8988T (cell line): ENCODE data around the gene TNS1.

Experiments used
- DNase-seq: peaks from one replicate; pipeline ENCODE4 v3.0.0; 2011

TNS1 gene

DNA sequence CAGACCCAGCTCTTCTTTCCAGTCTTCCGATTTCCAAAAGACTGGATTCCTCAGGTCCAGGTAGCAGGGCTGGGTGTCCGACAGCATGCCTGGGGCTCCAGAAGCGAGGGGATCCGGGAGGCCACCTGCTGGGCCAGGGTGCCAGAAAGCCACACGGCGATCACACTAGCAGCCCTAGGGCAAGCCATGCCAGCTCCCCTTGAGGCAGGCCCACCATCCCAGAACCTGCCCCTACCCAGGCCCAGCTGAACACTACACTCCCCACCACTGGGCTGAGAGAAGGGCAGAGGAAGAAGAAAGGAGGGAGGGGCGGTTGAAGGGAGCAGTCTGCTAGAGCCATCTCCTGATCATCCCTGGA, 163.1 kb downstream of the TNS1 start:
- no peak for DNase-seq

DNA sequence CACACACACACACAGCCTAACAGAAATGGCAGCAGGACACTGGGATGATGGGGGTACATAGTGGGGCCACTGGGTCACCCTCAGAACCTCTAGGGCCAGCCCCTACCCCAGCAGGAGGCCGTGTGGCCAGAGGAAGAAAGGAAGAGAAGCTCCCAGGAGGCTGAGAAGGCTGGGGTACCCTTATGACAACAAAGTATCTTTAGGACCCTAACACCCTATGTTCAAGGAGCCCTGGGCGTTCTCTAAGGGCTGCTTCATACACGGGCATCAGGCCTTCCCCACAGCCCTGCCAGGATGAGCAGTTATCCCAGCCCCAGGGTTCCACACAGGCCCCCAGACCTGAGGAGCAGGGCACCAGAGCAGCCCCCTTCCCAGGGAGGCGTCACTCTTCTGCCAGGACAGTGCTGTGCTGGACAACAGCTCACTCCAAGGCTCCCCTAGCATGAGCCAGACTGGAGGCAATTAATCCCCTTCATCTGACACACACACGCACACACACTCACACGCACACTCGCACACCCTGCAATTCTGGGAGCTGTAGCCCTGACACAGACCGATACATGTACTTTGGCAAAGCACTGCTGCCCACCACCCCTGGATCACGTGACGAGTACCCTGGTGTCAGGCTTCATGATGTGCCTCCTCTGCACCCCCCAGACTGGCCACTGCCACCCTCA, 163.6 kb downstream of the TNS1 start:
- no peak for DNase-seq

DNA sequence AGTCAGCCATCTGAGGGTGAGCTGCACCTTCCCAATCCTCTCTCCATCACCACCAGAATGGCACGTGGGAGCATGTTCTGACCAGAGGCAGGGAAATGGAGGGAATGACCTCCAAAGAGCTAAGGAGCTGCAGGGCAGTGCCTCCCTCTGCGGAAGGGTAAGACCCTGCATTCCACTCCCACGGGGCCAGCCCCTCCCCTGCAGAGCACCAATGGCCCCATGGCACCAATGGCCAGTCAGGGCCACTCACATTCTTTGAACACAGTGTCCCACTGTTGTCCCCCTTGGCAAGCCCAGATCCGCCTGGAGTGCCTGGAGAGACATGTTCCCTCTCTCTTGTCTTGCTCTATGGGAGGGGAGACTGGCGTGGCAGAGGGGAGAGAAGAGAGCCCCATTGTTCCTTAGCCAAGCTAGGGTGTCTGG, 164.4 kb downstream of the TNS1 start:
- no peak for DNase-seq

DNA sequence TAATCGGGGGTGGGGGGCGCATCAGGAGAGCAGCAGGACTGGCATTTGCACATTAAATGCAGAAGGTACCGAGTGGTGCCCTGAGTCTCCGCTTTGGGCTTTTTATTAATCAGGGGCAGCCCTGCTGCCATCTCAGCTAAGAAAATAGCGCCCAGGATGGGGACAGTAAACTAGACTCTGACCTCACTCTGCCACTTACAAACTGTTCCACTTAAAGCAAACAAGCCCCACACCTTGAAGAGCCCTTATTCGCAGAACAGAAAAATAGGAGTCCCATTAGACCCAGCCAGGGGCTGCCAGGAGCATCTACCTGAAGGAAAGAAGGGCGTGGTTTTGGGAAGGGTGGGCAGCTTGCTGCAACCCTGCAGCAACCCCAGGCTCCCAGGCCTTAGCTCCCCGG, 165.3 kb downstream of the TNS1 start:
- no peak for DNase-seq

DNA sequence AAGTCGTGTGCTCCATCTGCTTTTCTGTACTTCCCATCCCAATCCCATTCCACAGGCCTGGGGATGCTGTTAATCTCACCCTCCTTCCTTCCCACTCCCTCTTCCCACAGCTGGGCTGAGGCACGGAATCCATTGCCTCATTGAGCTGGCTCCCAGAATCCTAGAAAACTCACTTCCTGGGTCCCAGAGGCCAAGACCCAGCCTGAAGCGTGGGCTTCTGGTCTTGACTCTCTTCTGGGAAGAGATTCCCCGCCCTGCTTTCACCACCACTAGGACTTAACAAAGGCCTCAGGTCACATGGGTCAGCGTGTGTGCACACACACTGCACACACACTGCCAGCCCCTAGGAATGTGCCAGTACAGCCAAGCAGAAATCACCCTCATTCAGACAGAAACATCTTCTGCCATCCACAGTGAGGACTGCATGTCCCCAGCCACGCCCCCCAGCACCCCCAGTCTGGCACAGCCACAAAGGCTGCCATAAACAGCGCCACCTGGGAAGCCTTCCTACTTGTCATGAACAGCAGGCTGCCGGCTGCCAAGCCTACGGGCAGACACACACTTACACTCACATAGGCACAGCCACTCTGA, 165.8 kb downstream of the TNS1 start:
- no peak for DNase-seq

DNA sequence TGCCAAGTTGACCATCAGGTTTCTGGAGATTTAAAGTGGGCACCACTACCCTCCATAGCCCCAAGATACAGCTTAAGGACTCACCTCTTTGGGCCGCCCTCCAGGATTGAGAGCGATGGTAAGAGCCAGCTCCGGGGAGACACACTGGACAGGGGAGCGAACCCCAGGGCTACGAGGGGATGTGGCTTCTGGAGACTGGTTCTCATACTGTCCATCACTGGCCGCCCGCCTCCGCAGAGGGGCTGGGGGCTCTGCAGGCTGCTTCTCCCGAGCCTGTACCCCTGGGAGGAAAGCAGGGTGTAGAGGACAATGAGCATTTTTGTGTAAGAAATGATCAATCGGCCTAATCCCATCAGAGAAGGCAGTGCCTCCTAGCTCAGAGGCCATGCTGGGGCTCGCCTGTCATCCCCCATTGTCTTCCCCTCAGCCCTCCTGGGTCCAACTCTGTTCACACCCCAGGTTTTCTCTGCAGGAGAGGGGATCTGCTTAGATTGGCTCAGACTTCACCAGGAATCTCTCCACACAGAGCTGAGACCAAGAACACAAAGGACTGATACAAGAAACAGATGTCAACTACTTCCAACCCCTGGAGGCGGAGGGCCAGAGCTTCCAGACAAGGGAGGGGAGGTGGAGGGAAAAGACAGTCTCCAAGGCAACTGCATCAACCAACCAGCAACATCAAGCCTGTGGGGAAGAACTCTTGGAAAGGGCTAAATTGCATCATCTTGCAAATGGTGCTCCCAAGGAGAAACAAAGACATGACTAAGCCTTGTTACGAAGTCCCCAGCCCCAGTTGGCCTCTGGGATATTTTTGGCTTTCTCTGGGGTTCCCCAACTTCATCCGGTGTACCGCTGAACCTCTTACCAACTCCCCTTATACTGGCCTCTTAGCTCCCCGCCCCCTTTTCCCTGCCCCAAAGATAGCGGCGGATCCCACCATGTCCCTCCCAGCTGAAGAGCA, 166.6 kb downstream of the TNS1 start:
- DNase-seq: no peak

DNA sequence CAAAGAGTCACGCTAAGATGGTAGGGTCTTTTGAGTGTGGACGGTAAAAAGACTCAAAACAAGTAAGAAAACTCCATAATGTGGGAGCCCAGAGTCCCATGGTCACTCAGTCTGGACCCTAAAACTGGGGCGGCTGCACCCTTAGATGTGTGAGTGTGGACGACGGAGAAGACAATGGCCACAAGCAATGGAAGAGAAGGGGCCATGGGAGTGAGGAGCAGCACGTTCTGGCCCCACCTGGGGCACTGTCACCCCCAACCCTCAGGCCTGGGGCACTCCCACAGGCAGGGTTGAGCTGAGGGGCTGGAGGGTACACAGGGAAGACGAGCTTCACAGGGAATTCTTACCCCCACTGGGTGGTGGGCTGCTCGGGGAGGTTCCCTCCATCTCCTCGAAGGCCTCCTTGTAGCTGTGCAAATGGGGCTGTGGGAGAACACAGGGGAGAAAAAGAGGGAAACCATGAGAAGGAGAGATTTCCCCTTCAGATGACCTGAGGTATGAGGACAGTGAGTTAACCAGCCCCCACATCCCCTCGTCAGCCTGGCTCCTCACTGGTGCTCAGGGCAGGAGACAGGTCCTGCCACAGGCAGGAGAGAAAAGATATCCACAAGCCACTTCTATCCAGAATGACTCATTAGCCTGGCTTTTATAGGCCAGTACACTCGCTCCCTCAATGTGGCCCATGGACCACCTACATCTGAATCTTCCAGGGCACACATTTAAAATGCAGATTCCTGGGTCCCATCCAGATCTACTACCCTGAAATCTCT, 167.9 kb downstream of the TNS1 start:
- DNase-seq: no peak

DNA sequence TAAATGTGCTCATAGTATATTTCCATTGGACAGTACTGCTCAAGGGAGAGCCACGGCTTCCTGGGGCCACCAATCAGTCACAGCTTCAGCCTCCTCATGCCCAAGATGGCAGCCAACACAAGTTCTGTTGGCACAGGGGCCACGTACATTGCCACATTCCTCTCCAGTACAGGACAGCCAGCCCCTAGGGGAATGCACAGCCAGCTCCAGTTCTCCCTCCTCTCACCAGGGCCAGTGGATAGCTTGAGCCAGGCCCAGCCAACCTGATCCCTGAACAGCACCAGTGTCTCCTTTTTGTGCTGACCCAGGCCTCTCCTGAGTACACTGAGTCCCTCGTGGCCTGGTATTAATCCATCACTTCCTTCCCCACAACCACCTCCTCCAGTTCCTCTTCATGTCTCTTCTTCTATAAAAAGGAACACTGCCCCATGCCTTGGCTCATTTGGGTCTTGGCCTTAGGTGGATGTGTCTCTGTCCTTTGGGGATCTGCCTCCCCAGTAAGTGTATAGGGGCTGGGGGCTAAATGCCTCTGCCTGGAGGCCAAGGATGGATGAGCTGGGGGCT, 168.7 kb downstream of the TNS1 start:
- no peak for DNase-seq

DNA sequence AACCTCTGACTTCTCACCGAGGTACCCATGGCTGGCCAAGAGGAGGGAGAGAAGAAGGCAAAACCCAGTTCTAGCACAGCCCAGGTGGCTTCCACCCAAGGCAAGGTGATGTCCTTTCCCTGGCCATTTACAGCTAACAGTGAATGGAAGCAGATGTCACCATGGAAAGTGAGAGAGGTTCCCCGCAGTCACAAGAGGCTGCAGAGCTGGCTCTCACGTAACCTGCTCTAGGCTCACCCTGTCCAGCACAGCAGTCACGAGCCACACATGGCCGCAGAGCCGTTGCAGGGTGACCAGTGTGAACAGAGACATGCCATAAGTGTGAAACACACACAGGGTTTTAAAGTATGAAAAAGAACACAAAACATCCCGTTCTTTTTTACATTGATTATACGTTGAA, 169.4 kb downstream of the TNS1 start:
- DNase-seq: no peak

DNA sequence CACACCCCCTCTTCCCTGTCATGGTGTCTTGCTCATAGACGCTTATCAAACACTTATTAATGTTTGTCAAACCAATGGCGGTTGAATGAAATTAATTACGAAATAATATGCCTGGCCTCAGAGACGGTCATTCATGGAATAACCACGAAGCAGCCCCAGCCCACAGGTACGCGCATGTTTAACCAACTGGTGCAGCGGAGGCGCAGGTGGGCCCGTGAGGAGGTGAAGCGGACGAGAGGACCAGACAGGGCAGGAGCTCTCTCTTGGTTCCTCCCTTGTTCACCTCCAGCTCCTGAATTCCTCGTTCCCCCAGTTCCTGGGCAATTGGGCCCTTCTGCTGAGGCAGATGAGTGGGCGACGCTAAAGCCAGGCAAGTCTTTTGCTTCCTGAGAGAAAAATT, 169.8 kb downstream of the TNS1 start:
- no peak for DNase-seq

DNA sequence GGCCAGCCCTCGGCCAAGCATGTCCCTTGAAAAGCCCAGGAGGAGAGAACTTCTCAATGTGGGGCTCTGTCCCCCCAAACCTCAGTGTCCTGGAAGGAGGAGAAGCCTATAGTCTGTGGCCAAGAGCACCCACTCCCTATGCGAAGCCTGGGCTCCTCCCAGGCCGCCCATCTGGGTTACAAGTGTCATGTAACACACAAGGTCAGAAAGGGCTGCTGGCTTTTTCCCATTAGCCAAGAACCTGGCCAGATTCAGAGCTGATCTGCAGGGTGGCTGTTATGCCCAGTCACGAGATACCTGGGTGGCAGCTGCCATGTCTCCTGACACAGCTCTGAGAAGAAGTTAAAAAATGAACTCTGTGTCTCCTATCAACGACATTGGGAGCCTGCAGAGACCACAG, 170.7 kb downstream of the TNS1 start:
- DNase-seq: no peak

DNA sequence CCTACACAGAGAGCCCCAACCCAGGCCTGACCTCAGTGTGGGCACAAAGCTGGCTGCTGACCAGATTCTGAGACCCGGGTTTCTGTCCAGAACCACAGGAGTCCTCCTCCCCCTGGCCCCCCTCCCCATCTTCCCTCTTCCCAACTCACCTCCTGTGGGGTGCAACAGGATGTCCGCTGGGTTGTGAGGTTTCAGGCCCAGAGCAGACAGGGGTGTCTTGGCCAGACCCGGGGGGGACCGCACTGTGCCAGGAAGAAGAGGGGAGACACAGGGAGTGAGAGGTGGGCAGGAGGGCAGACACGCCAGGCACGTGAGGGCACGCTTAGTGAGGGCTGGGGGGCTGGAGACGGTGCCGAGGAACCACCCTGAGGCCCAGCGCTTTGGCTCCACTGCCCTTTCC, 171.5 kb downstream of the TNS1 start:
- no peak for DNase-seq

DNA sequence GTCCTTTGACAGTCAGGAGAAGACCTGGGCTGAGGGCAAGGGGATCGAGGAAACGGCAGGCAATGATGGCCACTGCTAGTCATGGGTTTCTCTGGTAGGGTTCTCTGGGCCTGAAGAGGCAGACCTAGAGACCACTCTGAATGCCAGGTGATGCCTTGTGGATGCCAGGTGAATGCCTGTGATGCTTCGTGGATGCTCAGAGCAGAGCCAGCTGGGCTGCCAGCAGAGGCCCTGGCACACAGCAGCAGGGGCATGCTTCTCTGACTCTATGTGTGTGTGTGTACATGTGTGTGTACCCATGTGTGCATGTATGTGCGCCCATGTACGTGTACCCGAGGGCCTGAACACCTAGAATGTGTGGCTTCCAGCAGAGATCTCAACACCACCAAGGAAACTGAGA, 172.0 kb downstream of the TNS1 start:
- no peak for DNase-seq

DNA sequence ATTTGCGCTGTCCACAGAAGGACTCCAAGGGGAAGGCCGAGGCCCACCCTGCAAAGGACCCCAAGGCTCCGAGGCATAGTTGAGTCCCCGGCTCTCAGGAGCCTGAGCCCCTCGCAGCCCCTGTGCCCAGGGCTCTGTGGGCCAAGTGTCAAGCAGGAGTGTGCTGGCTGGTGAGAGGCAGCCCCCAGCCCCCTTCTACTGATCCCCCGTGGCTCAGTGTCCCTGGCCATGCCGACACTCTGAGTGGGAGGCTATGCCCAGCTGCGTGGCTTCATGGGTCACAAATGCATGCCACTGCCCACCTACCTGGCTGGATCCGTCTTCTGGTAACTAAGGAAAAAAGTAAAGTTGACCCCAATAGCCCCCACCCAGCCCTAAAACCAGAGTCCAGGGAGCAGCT, 172.7 kb downstream of the TNS1 start:
- no peak for DNase-seq

DNA sequence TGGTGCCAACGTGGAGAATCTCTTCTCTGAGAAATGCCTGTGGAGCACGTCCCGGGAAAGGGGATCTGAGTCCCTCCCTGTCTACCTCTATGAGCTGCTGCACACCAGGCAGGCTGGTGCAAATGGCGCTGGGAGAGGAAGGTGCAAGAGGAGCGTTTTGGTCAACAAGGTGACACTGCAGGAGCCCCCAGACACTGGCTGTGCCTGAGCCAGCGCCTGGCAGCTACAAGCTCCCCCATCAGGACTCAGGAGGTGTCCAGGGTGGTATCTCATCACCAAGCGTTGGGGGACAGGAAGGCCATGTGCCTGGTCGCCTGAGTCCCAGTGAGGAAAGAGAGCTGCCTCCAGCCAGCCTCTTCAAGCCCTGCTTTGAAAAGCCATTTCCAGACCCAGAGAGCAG, 173.4 kb downstream of the TNS1 start:
- DNase-seq: no peak

DNA sequence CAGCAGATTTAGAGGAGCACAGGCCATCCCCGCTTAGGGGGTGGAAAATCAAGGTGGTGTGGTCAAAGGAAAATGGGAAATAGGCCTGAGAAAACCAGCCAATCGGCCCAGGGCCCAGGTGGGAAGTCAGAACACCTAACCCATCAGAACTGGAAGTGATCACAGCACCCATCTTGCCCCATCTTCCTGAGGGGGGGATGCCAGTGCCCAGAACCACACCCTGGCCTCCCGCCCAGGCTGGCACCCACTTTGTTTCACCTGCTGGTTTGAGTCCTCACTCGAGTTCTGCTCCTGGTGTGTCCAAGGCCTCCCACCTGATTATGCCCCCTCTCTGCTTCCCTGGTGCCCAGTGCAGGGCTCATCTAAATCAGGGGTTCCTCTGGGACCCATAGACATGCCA, 174.5 kb downstream of the TNS1 start:
- DNase-seq: no peak

DNA sequence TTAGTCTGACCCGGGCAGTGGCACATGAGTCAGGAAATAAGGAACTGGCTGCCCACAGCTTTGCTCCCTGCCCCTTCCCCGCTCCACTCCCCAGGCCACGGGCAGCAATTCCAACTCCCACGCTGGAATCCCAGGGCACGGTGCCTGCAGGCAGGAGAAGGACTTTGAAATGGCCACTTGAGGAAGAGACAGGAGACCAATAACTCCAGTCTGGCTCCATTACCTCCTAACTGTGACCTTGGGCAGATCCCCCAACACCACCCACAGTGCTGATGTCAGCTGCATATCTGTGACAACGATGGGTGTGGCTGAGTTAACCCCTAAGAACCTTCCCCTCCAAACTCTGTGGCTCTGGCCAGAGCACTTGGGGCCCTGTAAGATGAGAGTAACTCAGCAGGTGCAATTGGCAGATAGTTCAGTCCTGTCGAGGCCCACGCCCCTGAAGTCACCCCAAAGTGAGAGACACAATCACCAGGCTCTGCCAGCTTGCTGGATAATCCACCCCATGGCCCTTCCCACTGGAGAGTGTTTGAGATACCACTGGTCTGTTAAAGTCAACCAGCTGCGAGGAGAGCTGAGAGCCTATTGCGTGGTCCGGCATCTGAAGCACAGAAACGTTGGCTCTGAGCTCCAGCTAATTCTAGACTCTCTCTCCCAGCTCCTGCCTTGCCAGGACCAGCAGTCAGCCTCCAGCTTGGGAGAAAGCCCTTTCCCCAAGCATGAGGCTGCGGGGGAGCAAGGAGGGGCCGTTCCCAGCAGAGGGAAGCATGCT, 175.2 kb downstream of the TNS1 start:
- DNase-seq: no peak

DNA sequence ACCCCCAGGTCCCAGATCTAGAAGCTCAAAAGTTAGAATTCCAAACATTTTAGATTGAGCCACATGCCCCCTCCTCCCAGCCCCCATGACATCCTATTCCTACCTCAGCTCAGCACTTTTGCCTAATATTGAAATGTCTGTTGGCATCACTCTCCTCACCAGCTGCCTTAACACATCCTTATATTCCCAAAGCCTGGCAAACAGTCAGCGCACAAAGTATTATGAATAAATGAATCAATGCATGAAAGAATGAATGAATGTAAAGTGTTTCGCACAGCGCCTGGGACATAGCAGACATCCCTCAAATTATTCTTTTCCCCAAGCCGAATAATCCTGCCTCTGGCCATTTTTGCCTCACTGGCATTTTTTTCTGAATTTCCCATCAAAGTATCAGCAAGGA, 175.8 kb downstream of the TNS1 start:
- DNase-seq: no peak

DNA sequence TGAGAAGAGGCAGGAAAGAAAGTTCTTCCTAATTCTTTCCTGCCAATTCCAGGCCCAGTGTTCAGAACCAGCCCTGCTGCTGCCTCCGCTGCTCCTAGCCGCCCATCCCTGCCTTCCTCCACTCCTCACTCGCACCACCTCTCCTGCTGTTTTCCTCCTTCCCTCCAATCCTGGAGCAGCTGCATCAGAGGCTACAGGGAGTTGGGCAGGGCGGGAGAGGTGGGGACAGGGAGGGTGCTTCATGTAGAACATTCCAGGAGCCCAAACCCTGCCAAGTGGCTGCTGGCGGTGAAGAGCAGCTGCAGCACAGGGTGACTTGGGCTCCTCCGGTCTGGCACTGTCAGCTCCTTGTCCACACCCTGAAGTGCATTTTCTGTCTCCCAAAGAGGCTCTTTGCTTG, 176.3 kb downstream of the TNS1 start:
- no peak for DNase-seq

DNA sequence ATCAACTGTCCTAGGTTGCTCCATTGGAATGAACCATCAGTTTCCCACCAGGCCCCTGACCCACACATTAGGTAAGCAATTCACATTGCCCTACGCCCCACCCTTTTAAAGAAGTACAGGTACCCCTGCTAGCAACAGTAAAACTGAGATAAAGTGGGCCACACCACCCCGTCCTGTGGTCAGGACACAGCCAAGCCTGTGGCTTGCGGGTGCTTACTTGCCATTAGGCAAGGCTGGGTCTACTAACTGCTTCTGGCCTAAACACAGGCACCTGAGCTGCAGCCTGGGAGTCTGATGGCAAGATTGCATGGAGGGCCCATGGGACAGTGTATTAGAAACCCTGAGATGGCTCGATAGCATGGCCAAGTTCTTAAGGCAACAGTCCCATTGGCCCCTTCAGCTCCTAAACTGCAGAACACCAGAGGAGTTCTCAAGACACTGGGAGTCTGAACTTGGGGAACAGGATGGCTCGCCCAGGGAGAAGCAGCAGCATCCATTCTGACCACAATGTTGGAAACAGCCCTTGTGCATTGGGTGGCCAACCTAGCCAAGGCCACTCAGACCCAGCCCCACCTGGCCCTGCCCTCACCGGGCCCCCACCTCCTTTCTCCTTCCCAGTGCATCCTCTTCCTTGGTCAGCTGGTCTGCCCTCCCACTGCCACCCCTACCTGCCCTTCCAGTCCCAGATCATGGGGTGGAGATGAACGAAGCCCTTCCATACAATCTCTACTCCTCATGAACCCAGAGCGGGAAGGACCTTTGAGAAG, 177.1 kb downstream of the TNS1 start:
- no peak for DNase-seq

DNA sequence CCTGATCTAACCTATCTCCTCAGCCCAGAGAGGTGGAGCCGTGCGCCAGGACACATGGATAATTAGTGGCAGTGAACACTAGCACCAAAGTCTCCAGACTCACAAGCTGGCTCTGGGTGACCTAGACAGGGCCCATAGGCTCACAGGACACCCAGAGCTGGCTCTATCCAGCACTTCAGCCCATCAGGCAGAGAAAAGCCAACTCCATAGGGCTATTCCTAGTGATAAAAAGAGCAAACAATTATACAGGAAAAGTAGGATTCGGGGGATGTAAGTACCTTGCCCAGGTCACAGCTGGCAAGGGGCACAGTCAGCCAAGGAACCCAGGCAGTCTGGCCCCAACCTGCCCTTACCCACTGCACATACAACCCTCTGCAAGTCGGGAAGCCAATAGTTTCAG, 178.6 kb downstream of the TNS1 start:
- no peak for DNase-seq
